Testis (tissue), 3 donors: ENCODE results near the gene RTN4RL2. TPM values are rescaled to one million over a fixed set of nuclear protein-coding genes. Genes with fewer than 3 reads are reported as not detected.

Experiments used
- DNase-seq: peaks from one replicate; pipeline ENCODE4 v3.0.0-alpha.2; 2019
- H3K27ac ChIP-seq, 2 donors: fragments of 200-600 bp; sonication (generic); one replicate each; pipeline ENCODE4 v1.5.1; 2019
- H3K27me3 ChIP-seq: fragments of 200-600 bp; sonication (generic); one replicate; pipeline ENCODE4 v1.5.1; 2019
- H3K36me3 ChIP-seq: fragments of 200-600 bp; sonication (generic); one replicate; pipeline ENCODE4 v1.5.1; 2017; ENCODE audit warnings: low read depth; ENCODE audit errors: missing control alignments
- H3K4me1 ChIP-seq: fragments of 200-600 bp; sonication (generic); one replicate; pipeline ENCODE4 v1.5.1; 2019
- H3K4me3 ChIP-seq, 2 donors: fragments of 200-600 bp; sonication (generic); one replicate each; pipeline ENCODE4 v1.5.1; 2017 to 2019
- H3K9me3 ChIP-seq: fragments of 200-600 bp; sonication (generic); one replicate; pipeline ENCODE4 v1.5.1; 2017
- POLR2A ChIP-seq: fragments of 450-650 bp; IDR thresholded peaks from one replicate; pipeline ENCODE4 v1.6.1; 2017; ENCODE audit warnings: antibody characterized with exemption, mild to moderate bottlenecking, moderate library complexity
- WGBS, 2 donors: methylation state at CpG; one replicate each; pipeline ENCODE4 v1.1.5; 2018; 5-methylcytosine and 5-hydroxymethylcytosine counted together
- intact Hi-C: fragments of 100-400 bp; cut with DNase I; formaldehyde crosslinking; loops from one replicate; pipeline ENCODE4 v1.15.1; 2023; ENCODE audit warnings: low total_unique reads
- polyA plus RNA-seq: library from polyadenylated mRNA; stranded (reverse); fragments of 350-450 nt; fragmentation: Illumina TruSeq; extraction: RNeasy Lipid Tissue Mini Kit (QIAGEN cat#74804); gene quantifications from one replicate; pipeline ENCODE4 v1.2.3, GENCODE V29; 2014; ENCODE audit warnings: low read depth, low replicate concordance; ENCODE audit not compliant: insufficient read depth
- total RNA-seq, 2 donors: library from RNA; depleted of rRNA; stranded (reverse); fragments of >200 nt; gene quantifications; one replicate each; pipeline ENCODE4 v1.2.3, GENCODE V29; 2016
- TF ChIP-seq, protein P1 (sequence below), 3 experiments: fragments of 450-650 bp in 2 of 3; fragments of 200-600 bp in 1 of 3; sonication (generic) in 1 of 3; IDR thresholded peaks; one replicate each; pipeline ENCODE4 v1.5.1; 2016 to 2019; ENCODE audit warnings: antibody characterized with exemption in 3 of 3, mild to moderate bottlenecking in 2 of 3, moderate library complexity in 1 of 3

The RTN4RL2 gene
- total and polyA plus RNA-seq, 3 donors from 2014 or later: 2.3 to 3.2 (median 2.5) TPM

GRCh38 chr11:57479911-57480310, 19.6 kb downstream of the RTN4RL2 start:
- 34 to 43% methylated on average over 4 of the region's 4 CpGs for WGBS, 2 donors

GRCh38 chr11:57480409-57481137, 20.2 kb downstream of the RTN4RL2 start:
- peak; percentile 55 for DNase-seq
- no peak for TF ChIP-seq POLR2A
- TF ChIP-seq, protein P1, sequence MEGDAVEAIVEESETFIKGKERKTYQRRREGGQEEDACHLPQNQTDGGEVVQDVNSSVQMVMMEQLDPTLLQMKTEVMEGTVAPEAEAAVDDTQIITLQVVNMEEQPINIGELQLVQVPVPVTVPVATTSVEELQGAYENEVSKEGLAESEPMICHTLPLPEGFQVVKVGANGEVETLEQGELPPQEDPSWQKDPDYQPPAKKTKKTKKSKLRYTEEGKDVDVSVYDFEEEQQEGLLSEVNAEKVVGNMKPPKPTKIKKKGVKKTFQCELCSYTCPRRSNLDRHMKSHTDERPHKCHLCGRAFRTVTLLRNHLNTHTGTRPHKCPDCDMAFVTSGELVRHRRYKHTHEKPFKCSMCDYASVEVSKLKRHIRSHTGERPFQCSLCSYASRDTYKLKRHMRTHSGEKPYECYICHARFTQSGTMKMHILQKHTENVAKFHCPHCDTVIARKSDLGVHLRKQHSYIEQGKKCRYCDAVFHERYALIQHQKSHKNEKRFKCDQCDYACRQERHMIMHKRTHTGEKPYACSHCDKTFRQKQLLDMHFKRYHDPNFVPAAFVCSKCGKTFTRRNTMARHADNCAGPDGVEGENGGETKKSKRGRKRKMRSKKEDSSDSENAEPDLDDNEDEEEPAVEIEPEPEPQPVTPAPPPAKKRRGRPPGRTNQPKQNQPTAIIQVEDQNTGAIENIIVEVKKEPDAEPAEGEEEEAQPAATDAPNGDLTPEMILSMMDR (IDR thresholded peaks at IDR 0.05): peak in 2 of 3 experiments; percentile 19 to 27
- Histone ChIP-seq H3K9me3 (no peaks in the 10 kb centered on the region), H3K27me3 (no peaks in the 10 kb centered on the region), H3K27ac (no peak overlapping the region), H3K4me3 (no peak overlapping the region), H3K4me1 (peaks cover 22% of the 10 kb centered on the region), H3K36me3 (no peaks in the 10 kb centered on the region)
- 50 to 53% methylated on average over 7 to 9 of the region's 9 CpGs for WGBS, 2 donors
- intact Hi-C loops: no loop called here

More at GRCh38 chr11:57479911-57480310, 19.6 kb downstream of the RTN4RL2 start:
- Histone ChIP-seq H3K27me3 (no peaks in the 10 kb centered on the region), H3K4me1 (peaks cover 22% of the 10 kb centered on the region), H3K36me3 (no peaks in the 10 kb centered on the region), H3K27ac (no peak overlapping the region), H3K9me3 (no peaks in the 10 kb centered on the region), H3K4me3 (no peak overlapping the region)
- intact Hi-C loops: no loop called here
- no peak for DNase-seq
- TF ChIP-seq POLR2A: no peak
- TF ChIP-seq, protein P1 (IDR thresholded peaks at IDR 0.05): no peak

DNA sequence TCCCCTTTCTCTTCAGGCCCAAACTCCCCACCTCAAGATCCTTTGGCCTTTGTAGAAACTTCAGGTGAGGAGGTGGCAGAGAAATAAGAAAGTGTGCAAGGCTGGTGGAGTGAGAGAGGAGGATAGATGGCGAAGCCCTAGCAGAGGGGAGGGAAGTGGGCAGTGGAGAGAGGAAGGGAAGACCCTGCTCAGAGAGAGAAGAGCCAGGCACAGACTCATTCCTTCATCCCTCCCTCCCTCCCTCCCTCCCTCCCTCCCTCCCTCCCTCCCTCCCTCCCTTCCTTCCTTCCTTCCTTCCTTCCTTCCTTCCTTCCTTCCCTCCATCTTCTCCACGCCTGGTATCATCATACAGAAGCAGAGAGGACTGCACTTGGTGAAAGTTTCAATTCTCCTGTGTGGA, 21.0 kb downstream of the RTN4RL2 start:
- Histone ChIP-seq H3K4me1 (peaks cover 16% of the 10 kb centered on the region), H3K36me3 (no peaks in the 10 kb centered on the region), H3K9me3 (no peaks in the 10 kb centered on the region), H3K4me3 (no peak overlapping the region), H3K27ac (no peak overlapping the region), H3K27me3 (no peaks in the 10 kb centered on the region)
- DNase-seq: no peak
- TF ChIP-seq, protein P1 (IDR thresholded peaks at IDR 0.05): no peak
- no peak for TF ChIP-seq POLR2A
- intact Hi-C loops: no loop called here
- 63 to 71% methylated on average over 2 of the region's 2 CpGs for WGBS, 2 donors

- no peak for TF ChIP-seq POLR2A
- TF ChIP-seq, protein P1 (IDR thresholded peaks at IDR 0.05): no peak
- no peak overlapping the region for H3K27ac ChIP-seq
- intact Hi-C loops: no loop called here
- H3K36me3 ChIP-seq: no peaks in the 10 kb centered on the region
- peak overlapping the region; percentile 15 to 38 for H3K4me3 ChIP-seq
- DNase-seq: no peak
- H3K9me3 ChIP-seq: no peaks in the 10 kb centered on the region
- WGBS, 2 donors: 22 to 29% methylated on average over 21 to 44 of the region's 44 CpGs
- no peaks in the 10 kb centered on the region for H3K27me3 ChIP-seq
- H3K4me1 ChIP-seq: peaks cover 12% of the 10 kb centered on the region
Observed at GRCh38 chr11:57481915-57482781, 21.8 kb downstream of the RTN4RL2 start.
